ENCODE measurements around the gene ACTR1A. TPM values are rescaled to one million over a fixed set of nuclear protein-coding genes. Genes with fewer than 3 reads are reported as not detected.

The ACTR1A gene
- polyA plus RNA-seq, 3 donors = 72.7 to 79.4 (median 79.0) TPM

DNA sequence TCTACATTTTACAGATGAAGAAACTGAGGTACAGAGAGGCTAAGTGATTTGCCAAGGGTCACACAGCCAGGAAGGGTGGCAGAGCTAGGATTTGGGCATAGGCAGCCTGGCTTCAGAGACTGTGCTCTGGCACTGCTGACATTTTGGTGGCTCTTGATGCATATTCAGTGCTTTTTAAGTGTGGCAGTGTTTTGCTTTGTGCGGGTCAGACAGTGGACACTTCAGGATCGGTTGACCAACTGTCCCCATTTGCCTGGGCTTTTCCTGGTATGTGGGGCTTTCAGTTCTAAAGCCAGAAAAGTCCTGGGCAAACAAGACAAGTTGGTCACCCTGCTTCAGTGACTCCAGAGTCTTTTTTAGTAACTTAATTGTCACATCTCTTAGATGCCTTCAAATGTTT lies 36.3 kb upstream of the ACTR1A start:
- Mint-ChIP-seq H3K4me1 (peaks cover 26% of the 10 kb centered on the region), H3K27me3 (ENCODE audit: low read depth in 3 of 3) (peaks cover 0 to 2% (median 0%) of the 10 kb centered on the region in 3 donors), H3K9me3 (no peaks in the 10 kb centered on the region), H3K27ac (no peak overlapping the region), H3K36me3 (peaks cover 15 to 31% of the 10 kb centered on the region in 2 donors), H3K4me3 (no peak overlapping the region)
- no peak for DNase-seq
- Histone ChIP-seq H3K4me3 (replicated peaks in 1 of 3; ENCODE audit: low read depth in 2 of 3, low read length in 3 of 3) (no peak overlapping the region), H3K27ac (ENCODE audit: low read depth in 1 of 2, low read length in 2 of 2) (no peak overlapping the region), H3K36me3 (replicated peaks in 1 of 2; ENCODE audit: control insufficient read depth in 1 of 2, insufficient read depth in 2 of 2, low read length in 2 of 2) (peaks cover 0 to 8% of the 10 kb centered on the region in 2 donors), H3K27me3 (ENCODE audit: control insufficient read depth in 2 of 2, insufficient read depth in 2 of 2, low read length in 2 of 2) (no peaks in the 10 kb centered on the region), H2AFZ (ENCODE audit: insufficient read depth, low read depth, low read length, poor library complexity, severe bottlenecking) (no peak overlapping the region), H3K9me3 (replicated peaks in 1 of 2; ENCODE audit: control insufficient read depth in 1 of 2, insufficient read depth in 1 of 2, low read length in 2 of 2) (no peaks in the 10 kb centered on the region), H3K4me2 (replicated peaks; ENCODE audit: extremely low read depth, low read length, poor library complexity, severe bottlenecking) (no peak overlapping the region), H3K79me2 (ENCODE audit: insufficient read depth, low read length) (peaks cover 23% of the 10 kb centered on the region), H3K9ac (ENCODE audit: insufficient read depth, low read length, poor library complexity, severe bottlenecking) (no peak overlapping the region), H4K20me1 (ENCODE audit: insufficient read depth, low read length) (peaks cover 86% of the 10 kb centered on the region), H3K4me1 (ENCODE audit: control insufficient read depth in 1 of 2, insufficient read depth in 2 of 2, low read length in 2 of 2) (peaks cover 11 to 15% of the 10 kb centered on the region in 2 donors)
- WGBS (ENCODE audit: insufficient coverage) = 100% methylated on average over 2 of the region's 2 CpGs
- intact Hi-C loops (cut with micrococcal nuclease) = no loop called here
- TF ChIP-seq, protein P1, sequence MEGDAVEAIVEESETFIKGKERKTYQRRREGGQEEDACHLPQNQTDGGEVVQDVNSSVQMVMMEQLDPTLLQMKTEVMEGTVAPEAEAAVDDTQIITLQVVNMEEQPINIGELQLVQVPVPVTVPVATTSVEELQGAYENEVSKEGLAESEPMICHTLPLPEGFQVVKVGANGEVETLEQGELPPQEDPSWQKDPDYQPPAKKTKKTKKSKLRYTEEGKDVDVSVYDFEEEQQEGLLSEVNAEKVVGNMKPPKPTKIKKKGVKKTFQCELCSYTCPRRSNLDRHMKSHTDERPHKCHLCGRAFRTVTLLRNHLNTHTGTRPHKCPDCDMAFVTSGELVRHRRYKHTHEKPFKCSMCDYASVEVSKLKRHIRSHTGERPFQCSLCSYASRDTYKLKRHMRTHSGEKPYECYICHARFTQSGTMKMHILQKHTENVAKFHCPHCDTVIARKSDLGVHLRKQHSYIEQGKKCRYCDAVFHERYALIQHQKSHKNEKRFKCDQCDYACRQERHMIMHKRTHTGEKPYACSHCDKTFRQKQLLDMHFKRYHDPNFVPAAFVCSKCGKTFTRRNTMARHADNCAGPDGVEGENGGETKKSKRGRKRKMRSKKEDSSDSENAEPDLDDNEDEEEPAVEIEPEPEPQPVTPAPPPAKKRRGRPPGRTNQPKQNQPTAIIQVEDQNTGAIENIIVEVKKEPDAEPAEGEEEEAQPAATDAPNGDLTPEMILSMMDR (IDR thresholded peaks at IDR 0.05) = no peak

DNA sequence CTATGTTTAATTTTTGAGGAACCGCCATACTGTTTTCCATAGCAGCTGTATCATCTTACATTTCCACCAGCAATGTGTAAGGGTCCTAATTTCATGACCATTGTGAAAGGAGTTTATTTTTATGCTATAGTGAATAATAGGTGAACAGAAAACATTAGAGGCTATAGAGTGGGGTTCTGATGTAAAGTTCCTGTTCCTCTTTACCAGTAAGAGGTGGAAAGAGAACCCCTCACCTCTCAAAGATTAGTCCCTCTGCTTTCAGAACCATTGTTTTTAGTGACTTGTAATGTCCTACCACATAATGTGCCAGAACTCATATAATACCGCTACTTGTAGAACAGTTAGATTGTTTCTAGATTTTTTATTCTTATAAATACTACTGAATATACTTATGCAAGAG lies 35.4 kb upstream of the ACTR1A start:
- no peak overlapping the region for H3K4me2 ChIP-seq (replicated peaks; ENCODE audit: extremely low read depth, low read length, poor library complexity, severe bottlenecking)
- H3K27me3 ChIP-seq (ENCODE audit: control insufficient read depth in 2 of 2, insufficient read depth in 2 of 2, low read length in 2 of 2) = no peaks in the 10 kb centered on the region
- intact Hi-C loops (cut with micrococcal nuclease) = no loop called here
- DNase-seq = no peak
- Mint-ChIP-seq H3K36me3 (peaks cover 15 to 30% of the 10 kb centered on the region in 2 donors), H3K4me1 (peaks cover 30% of the 10 kb centered on the region), H3K27ac (peak overlapping the region in 1 of 7 donors; percentile 11), H3K9me3 (no peaks in the 10 kb centered on the region), H3K27me3 (ENCODE audit: low read depth in 3 of 3) (peaks cover 0 to 2% (median 0%) of the 10 kb centered on the region in 3 donors), H3K4me3 (no peak overlapping the region)
- peaks cover 12 to 18% of the 10 kb centered on the region in 2 donors for H3K4me1 ChIP-seq (ENCODE audit: control insufficient read depth in 1 of 2, insufficient read depth in 2 of 2, low read length in 2 of 2)
- H3K9ac ChIP-seq (ENCODE audit: insufficient read depth, low read length, poor library complexity, severe bottlenecking) = no peak overlapping the region
- no peak overlapping the region for H2AFZ ChIP-seq (ENCODE audit: insufficient read depth, low read depth, low read length, poor library complexity, severe bottlenecking)
- H3K9me3 ChIP-seq (replicated peaks in 1 of 2; ENCODE audit: control insufficient read depth in 1 of 2, insufficient read depth in 1 of 2, low read length in 2 of 2) = no peaks in the 10 kb centered on the region
- peaks cover 25% of the 10 kb centered on the region for H3K79me2 ChIP-seq (ENCODE audit: insufficient read depth, low read length)
- WGBS (ENCODE audit: insufficient coverage) = no CpG with 5 or more reads among the region's 2 CpGs
- H4K20me1 ChIP-seq (ENCODE audit: insufficient read depth, low read length) = peaks cover 87% of the 10 kb centered on the region
- H3K27ac ChIP-seq (ENCODE audit: low read depth in 1 of 2, low read length in 2 of 2) = peak overlapping the region in 1 of 2 donors; percentile 3
- no peak overlapping the region for H3K4me3 ChIP-seq (replicated peaks in 1 of 3; ENCODE audit: low read depth in 2 of 3, low read length in 3 of 3)
- peaks cover 0 to 8% of the 10 kb centered on the region in 2 donors for H3K36me3 ChIP-seq (replicated peaks in 1 of 2; ENCODE audit: control insufficient read depth in 1 of 2, insufficient read depth in 2 of 2, low read length in 2 of 2)
- TF ChIP-seq, protein P1 (IDR thresholded peaks at IDR 0.05) = no peak
